NT2/D1 (cell line): ENCODE data around the gene ZNF169.
"Not testable (repeated sequence)": the region's sequence is repeated elsewhere in the genome, so short reads cannot be mapped to it uniquely, and the experiment has no call there.

Experiments used
- DNase-seq: peaks from one replicate; pipeline ENCODE4 v3.0.0-alpha.2; 2011; ENCODE audit warnings: low read depth, low spot score
- H3K27me3 ChIP-seq: 2 replicates; pipeline ENCODE4 v1.6.0; 2011; ENCODE audit warnings: mild to moderate bottlenecking; ENCODE audit not compliant: insufficient read length, insufficient read depth
- H3K36me3 ChIP-seq: 2 replicates; pipeline ENCODE4 v1.6.1; 2011; ENCODE audit warnings: mild to moderate bottlenecking, low read length, mixed read lengths; ENCODE audit not compliant: insufficient read depth, insufficient read length
- H3K4me1 ChIP-seq: 2 replicates; pipeline ENCODE4 v1.5.1; 2011; ENCODE audit not compliant: insufficient read depth, insufficient read length
- H3K4me3 ChIP-seq: 2 replicates; pipeline ENCODE4 v1.5.1; 2011; ENCODE audit warnings: low read depth; ENCODE audit not compliant: insufficient read length
- H3K9ac ChIP-seq: 2 replicates; pipeline ENCODE4 v1.6.0; 2011; ENCODE audit warnings: low read depth; ENCODE audit not compliant: insufficient read length
- H3K9me3 ChIP-seq: 2 replicates; pipeline ENCODE4 v1.5.1; 2011; ENCODE audit warnings: mild to moderate bottlenecking, low read length; ENCODE audit not compliant: insufficient read depth
- SUZ12 ChIP-seq: IDR thresholded peaks from 2 replicates; pipeline ENCODE4 v1.6.1; 2011; ENCODE audit not compliant: insufficient read length, insufficient read depth; ENCODE audit errors: extremely low read depth
- YY1 ChIP-seq: IDR thresholded peaks from 2 replicates; pipeline ENCODE4 v1.6.1; 2011; ENCODE audit not compliant: insufficient read length, insufficient read depth
- ZNF274 ChIP-seq: IDR thresholded peaks from 2 replicates; pipeline ENCODE4 v1.6.1; 2011; ENCODE audit warnings: mild to moderate bottlenecking, low read depth, low read length

The ZNF169 gene

GRCh38 chr9:94228616-94229015, 30.5 kb upstream of the ZNF169 start:
- no peaks in the 10 kb centered on the region for H3K27me3 ChIP-seq

GRCh38 chr9:94232428-94232827, 26.7 kb upstream of the ZNF169 start:
- TF ChIP-seq YY1 (no peak), ZNF274 (no peak), SUZ12 (no peak)
- H3K9me3 ChIP-seq = 0 out of 2 replicates have a peak, but pooled peaks cover 3% of the 10 kb centered on the region
- H3K4me1 ChIP-seq = no peaks in the 10 kb centered on the region

More at GRCh38 chr9:94228616-94229015, 30.5 kb upstream of the ZNF169 start:
- Histone ChIP-seq H3K4me3 (no peak overlapping the region), H3K9ac (no peak overlapping the region), H3K36me3 (no peaks in the 10 kb centered on the region), H3K9me3 (peaks cover 8% of the 10 kb centered on the region; the same call in 1 of the 2 replicates), H3K4me1 (no peaks in the 10 kb centered on the region)
- TF ChIP-seq SUZ12 = no peak
- no peak for TF ChIP-seq YY1
- TF ChIP-seq ZNF274 = no peak
- no peak for DNase-seq

GRCh38 chr9:94241098-94241497, 18.0 kb upstream of the ZNF169 start:
- H3K4me1 ChIP-seq, H3K9me3 ChIP-seq, H3K36me3 ChIP-seq, DNase-seq, H3K27me3 ChIP-seq, H3K4me3 ChIP-seq, H3K9ac ChIP-seq: not testable (repeated sequence)

More at GRCh38 chr9:94232428-94232827, 26.7 kb upstream of the ZNF169 start:
- no peaks in the 10 kb centered on the region for H3K27me3 ChIP-seq
- H3K4me3 ChIP-seq = no peak overlapping the region
- H3K9ac ChIP-seq = no peak overlapping the region
- no peaks in the 10 kb centered on the region for H3K36me3 ChIP-seq
- no peak for DNase-seq

- H3K9ac ChIP-seq = no peak overlapping the region
- no peaks in the 10 kb centered on the region for H3K4me1 ChIP-seq
- DNase-seq = no peak
- no peak overlapping the region for H3K4me3 ChIP-seq
- 0 out of 2 replicates have a peak, but pooled peaks cover 3% of the 10 kb centered on the region for H3K9me3 ChIP-seq
- no peak for TF ChIP-seq SUZ12
- no peak for TF ChIP-seq ZNF274
- TF ChIP-seq YY1 = no peak
- no peaks in the 10 kb centered on the region for H3K36me3 ChIP-seq
- H3K27me3 ChIP-seq = no peaks in the 10 kb centered on the region
These were observed 13.4 kb upstream of the ZNF169 start for GRCh38 chr9:94245651-94246050.

- no peak for DNase-seq
- Histone ChIP-seq H3K9ac (no peak overlapping the region), H3K27me3 (no peaks in the 10 kb centered on the region), H3K4me1 (peaks cover 2% of the 10 kb centered on the region), H3K36me3 (no peaks in the 10 kb centered on the region), H3K4me3 (no peak overlapping the region), H3K9me3 (no peaks in the 10 kb centered on the region)
- no peak for TF ChIP-seq SUZ12
These were observed 8.6 kb upstream of the ZNF169 start for GRCh38 chr9:94250456-94250855.

- DNase-seq = no peak
- no peak overlapping the region for H3K9ac ChIP-seq
- no peak for TF ChIP-seq YY1
- no peak for TF ChIP-seq SUZ12
- no peak for TF ChIP-seq ZNF274
These were observed 3.1 kb upstream of the ZNF169 start for GRCh38 chr9:94256007-94256406.

GRCh38 chr9:94265626-94266402, 6.7 kb downstream of the ZNF169 start:
- not testable (repeated sequence) for H3K4me3 ChIP-seq, H3K27me3 ChIP-seq, H3K4me1 ChIP-seq, H3K9ac ChIP-seq, DNase-seq
- H3K9me3 ChIP-seq = peaks cover 14% of the 10 kb centered on the region; the same call in 1 of the 2 replicates
- H3K36me3 ChIP-seq = peaks cover 15% of the 10 kb centered on the region

More at GRCh38 chr9:94256007-94256406, 3.1 kb upstream of the ZNF169 start:
- Histone ChIP-seq H3K27me3 (no peaks in the 10 kb centered on the region), H3K36me3 (no peaks in the 10 kb centered on the region), H3K4me3 (no peak overlapping the region), H3K9me3 (no peaks in the 10 kb centered on the region), H3K4me1 (peaks cover under 1% of the 10 kb centered on the region)
